Activated CD4-positive, alpha-beta T cell treated with anti-CD3 and anti-CD28 coated beads for 4 hours (primary cell): ENCODE data around the gene MAP3K20.

Experiments used
- DNase-seq, 2 donors: peaks; one replicate each; pipeline ENCODE4 v3.0.0-alpha.2; 2020

MAP3K20 gene

DNA sequence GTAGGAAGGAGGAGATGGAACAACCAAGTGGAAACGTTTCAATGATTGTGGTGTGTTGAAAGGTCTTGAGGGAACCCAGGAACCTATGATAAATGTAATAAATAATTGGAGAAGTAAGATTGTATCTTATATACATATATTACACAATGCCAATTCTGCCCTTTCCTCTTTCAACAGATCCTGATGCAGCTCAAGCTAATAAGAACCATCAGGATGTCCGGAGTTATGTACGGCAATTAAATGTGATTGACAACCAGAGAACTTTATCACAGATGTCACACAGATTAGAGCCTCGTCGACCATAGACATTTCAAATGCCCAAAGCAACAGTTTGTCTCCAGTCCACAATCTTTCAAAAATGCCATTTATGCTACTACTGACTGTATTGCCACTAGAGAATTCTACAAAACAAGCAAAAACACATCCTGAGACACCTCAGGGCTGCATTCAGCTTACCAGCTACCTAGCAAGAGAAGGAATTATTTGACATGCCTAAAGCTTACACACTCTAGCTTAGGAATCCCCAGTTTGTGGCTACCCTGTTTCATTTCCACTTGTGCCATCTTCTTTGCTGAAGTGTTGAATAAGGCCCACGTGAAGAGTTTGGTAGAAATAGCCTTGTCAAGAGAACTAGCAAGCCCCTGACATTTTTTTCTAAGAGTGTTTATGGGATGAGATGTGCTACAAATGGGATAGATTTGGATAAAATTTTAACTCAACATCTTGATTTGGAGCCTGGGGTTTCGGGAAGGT lies 24.0 kb upstream of the MAP3K20 start:
- DNase-seq: no peak

DNA sequence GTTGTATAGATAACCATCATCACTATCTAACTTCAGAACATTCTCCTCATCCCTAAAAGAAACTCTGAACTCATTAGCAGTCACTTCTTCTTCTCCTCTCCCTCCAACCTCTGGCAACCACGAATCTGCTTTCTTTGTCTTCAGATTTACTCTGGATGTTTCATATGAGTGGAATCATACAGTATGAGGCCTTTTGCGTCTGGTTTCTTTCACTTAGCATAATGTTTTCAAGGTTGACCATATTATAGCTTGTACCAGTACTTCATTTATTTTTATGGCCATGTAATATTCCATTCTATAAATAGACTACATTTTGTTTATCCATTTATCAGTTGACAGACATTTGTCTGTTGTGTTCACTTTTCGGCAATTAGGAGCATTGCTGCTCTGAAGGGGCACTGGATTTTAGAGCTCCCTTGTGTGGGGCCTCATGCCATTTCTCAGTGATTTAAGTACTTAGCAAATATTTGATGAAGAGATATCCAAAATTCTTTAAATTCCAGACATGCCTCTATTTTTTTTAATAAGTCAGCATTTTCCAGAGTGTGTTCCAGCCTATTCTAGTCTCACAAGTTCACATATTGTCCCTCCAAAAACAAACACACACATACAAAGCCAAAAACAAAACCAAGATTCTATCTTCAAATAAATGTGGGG lies 22.5 kb upstream of the MAP3K20 start:
- DNase-seq: no peak

DNA sequence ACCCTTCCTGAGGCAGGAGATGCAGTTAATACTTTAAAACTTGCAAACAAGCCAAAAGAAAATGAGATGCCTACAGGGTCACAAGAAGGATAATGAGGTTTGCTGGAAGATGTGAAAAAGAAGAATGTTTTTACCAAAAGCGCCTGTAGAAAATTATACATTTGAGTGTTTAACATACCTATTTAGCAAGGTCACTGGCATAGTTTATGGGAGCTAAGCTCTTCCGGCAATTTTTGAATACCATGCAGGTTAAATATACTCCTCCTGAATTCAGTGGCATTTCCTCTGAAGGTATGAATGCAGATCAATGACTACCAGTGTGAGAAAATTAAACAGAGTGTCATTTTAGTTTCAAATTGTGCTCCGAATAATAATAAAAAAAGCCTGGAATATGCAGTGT lies 21.2 kb upstream of the MAP3K20 start:
- DNase-seq: no peak

DNA sequence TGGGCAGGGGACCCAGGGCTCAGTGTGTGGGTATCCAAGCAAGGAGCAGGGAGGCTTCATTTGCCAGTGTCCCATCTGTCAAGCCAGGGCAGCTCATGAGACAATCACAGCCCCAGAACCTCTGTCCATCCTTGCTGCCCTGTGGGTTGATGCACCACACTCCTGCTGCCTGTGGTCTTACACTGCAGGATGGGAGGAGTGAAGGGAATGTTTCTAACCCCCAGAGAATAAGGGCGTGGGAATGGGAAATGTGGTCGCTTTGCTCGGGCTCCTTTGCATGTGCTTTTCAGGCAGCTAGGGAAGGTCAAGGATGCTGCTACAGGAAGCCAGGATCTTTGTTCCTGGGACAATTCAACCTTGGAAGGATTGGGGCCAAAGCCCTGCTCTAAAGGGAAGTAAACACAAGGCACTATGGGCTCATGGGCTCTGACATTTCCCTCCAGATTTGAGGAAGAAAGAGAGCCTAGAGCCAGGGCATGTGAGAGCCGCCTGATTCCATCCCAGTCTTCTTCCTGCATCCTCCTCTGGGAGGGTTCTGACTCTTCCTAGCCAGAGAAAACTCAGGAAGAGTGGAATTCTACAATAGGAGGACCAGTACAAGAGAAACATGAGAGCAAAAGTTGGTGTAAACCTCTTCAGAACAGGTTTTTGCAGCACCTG lies 18.8 kb upstream of the MAP3K20 start:
- DNase-seq: no peak

DNA sequence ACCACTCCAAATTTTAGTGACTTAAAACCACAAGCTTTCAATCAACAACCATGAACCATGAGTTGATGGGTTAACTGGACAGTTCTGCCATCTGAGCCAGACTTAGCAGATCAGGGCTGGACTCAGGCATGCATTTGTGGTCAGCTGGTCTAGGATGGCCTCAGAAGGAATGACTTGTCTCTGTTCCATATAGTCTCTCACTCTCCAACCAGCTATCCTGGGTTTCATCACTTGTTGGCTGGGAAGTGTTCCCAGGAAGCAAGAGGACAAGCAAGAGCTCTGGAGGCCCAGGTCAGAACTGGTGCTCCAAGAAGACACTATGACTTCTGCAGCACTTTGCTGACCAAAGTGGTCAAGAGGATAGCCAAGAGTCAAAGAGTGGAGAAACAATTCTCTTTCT lies 17.5 kb upstream of the MAP3K20 start:
- no peak for DNase-seq

DNA sequence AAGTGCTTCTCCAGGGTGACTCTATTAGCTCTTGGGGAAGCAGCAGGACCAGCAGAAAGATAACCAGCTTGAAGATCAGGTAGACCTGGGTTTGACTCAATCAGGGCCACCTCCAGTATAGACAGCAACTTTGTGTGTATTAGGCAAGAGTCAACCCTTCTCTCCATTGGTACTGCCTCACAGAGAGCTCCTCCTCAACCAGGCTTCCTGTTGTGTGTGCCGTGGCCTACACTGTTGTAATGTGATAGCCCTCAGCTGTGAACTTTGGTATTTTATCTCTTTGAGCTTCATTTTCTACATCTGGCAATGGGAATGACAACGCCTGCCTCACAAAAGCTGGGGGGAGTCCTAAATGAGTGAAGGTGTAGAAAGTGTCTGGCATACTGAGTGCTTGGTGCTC lies 17.0 kb upstream of the MAP3K20 start:
- DNase-seq: no peak

DNA sequence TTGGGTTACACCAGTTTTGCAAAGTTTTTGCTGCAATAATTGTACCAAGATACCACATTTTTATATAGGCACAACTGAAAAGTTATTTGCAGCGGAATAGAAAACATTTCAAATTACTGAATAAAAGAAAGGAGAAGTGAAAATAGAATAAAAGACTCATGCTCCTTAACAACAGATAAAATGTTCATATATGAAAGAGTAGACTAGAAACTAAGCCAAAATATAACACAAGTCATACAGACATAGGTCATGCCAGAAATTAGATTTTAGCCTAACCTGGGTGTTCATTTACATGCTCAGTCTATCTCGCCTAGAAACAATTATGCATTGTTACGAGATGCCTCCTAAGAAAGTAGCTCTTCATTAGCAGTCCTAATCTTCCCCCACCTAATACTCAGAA lies 16.4 kb upstream of the MAP3K20 start:
- DNase-seq: no peak

- DNase-seq: no peak
These were observed 15.6 kb upstream of the MAP3K20 start for GRCh38 chr2:173059971-173060461.

DNA sequence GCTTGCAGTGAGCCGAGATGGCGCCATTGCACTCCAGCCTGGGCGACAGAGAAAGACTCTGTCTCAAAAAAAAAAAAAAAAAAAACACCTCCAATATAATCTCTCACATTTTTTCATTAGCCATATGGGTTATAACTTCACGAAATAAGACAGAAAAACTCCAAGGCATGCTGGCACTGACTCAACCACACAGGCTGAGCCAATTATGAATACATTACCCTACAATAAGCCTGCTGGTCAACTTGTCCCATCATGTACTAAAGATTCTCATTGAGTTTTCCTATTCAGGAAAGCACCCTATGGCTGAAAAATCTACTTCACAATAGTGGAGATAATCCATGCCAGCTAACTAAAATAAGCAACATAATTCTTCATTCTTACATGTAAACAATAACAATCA lies 12.8 kb upstream of the MAP3K20 start:
- DNase-seq: no peak

DNA sequence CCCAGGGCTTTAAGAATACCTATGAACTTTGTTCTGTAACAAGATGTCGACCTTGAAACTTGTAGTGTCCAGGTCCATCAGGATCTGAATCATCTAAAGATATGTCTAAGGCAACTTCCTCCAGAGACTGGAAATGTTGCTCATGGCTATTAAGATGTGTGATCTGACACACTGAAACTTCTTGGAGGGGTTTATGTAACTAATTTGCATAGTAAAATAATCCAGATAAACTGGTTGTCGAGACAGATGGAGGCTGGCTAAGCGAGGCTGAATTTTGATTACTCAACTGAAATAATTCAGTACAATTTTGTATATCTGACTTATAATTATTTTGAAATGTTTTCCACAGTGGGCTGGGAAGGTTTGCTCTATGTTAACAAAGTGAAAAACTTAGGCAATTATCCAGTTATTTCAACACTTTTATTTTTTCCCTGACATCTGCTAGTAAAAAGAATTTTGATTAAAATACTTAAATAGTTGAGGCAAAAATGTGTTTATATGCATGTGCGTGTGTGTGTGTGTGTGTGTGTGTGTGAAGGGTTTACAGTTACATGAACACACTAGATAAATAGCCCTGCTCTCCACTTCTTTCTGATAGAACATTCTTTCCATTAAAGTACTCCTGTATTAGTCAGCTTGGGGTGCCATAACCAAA lies 11.4 kb upstream of the MAP3K20 start:
- DNase-seq: no peak

DNA sequence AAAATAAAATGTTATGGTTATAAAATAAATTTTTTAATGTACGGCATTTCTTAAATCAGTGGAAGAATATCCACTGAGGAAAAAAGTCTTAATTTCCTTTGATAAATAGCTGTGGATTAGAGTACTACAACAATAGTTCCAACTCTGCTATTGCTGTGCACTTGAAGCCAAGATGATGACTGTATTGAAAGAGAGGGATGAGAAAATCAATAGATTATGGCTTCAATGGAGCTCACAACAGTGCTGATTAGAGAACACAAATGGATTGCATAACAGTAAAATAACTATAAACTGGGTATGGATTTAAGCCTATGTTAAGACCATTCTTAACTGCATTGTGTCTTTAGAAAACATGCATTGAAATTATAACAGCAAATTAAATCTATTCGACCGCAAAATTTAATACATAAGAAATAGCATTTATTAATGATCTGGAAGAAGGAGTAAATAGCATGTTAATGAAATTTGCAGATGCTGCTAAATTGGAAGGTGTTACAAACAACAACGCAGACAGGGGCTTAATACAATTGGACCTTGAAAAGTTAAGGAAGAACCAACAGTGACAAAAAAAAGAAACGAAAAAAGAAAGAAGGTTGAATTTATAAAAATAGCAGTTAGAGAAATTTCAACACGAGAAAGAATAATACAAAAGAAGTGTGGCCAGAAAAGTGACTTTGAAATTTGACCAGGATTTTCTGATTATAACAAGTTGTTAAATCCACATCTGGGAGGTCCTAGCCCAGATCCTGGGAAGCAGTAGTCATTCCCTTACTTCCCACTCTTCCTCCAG lies 8.6 kb upstream of the MAP3K20 start:
- no peak for DNase-seq

- no peak for DNase-seq
These were observed 428 bp upstream of the MAP3K20 start for GRCh38 chr2:173075056-173075780.

GRCh38 chr2:173076581-173077345 lies 1.1 kb downstream of the MAP3K20 start:
- no peak for DNase-seq

DNA sequence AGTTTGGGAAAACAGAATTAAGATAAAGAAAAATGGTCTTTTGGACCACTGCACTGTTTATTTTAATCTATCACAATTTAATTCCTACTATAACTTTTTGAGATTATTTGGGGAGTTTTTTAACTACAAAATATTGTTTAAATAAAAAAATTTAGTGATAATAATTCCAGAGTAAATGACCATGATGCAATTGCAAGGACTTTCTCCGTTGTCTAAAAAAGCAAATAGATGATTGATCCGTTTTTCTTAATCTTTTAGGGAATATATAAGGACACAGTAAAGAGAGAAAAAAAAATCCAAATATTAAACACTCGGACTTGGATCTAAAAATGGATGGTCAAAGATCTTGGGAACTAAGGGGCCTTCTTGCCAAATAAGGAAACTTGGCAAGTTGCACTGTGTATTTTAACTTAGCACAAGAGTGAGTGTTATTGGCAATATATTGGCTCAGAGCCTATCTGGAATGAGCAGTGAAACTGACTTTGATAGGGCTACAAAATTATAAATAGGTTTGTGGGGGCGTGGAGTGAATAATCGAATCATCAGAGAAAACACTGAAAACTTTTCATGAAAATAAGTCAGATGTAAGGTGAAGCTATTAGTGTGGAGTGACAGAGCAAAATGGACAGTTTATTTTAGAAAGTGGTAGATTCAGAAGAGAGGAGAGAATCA lies 2.0 kb downstream of the MAP3K20 start:
- no peak for DNase-seq

GRCh38 chr2:173079141-173079540 lies 3.5 kb downstream of the MAP3K20 start:
- no peak for DNase-seq

GRCh38 chr2:173079973-173080860 lies 4.6 kb downstream of the MAP3K20 start:
- no peak for DNase-seq

- DNase-seq: no peak
These were observed 11.0 kb downstream of the MAP3K20 start for GRCh38 chr2:173086518-173087213.

- no peak for DNase-seq
These were observed 11.6 kb downstream of the MAP3K20 start for GRCh38 chr2:173087214-173087581.
